GM19240 (cell line): ENCODE data around the gene SCD5.

Experiments
- DNase-seq: peaks from one replicate; pipeline ENCODE4 v3.0.0; 2011; ENCODE audit warnings: low spot score; ENCODE audit not compliant: insufficient read length

SCD5 gene

DNA sequence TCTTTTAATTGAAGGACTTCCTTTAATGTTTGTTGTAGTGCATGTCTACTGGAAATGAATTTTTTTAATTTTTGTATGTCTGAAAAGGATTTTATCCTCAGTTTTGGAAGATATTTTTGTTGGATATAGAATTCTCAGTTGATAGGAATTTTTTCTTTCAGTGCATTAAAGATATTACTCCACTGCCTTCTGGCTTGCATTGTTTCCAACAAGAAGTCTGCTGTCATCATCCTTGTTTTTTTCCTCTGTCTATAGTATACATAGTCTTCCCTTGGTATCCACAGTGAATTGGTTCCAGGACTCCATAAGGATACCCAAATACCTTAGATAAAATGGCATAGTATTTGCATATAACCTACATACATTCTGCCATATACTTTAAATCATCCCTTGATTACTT, 33.5 kb downstream of the SCD5 start:
- DNase-seq = no peak

DNA sequence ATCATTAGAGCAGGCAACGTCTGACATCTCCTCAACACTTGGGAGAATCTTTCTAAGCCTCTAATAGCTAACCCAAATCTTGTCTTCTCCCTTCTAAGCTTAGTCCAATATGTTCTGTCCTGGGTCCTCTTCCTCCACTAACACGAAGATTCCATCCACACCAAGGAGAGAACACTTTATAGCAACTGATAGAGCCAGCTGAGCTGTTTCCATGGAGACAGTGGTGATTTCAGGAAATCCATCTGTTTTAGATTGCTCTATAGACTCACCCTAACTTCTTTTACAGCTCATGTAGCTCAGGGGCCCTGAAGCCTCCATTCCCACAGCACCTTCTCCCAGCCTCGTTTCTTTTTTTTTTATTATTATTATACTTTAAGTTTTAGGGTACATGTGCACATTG, 37.4 kb downstream of the SCD5 start:
- no peak for DNase-seq

DNA sequence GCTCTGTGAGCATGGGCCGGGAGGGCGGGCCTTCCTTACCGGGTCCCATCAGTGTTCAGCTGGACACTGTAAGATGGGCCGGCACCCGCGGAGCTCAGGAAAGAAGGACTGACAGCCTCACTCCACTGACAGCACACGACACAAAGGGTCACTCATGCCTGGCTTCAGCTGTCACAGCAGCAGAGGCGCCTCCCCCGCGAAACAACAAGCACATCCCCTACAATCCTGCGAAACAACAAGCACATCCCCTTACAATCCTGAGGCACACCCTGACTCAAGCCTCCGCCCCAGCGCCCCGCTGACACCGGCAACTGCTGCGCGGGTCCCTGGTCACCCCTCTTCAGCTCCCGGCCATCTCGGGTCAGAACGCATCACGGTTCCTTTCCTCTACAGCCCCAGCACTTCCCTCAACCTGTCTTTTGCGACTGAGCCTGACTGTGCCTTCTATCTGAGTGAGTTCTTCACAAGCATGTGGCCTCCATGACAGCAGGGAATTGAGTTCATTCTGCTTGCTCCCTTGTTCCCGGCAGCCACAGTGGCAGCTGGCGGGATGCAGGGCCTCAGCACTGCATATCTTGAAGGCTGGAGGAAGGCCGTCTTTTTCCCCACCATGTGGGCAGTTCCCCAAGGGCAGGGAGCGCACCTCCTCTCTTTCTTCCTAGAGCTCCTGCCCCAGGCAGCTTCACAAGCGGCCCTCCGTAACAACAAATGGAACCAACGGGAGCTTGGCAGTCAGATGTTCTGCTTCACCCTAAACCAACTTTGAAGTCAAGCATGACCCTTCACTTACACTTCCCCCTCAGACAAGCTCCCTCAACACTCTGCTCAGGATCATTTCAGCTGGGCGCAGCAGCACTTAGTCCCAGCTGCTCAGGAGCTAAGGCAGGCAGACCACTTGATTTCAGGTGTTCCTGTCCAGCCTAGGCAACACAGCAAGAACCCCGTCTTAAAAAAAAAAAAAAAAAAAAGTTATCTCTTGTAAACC, 39.6 kb downstream of the SCD5 start:
- no peak for DNase-seq

DNA sequence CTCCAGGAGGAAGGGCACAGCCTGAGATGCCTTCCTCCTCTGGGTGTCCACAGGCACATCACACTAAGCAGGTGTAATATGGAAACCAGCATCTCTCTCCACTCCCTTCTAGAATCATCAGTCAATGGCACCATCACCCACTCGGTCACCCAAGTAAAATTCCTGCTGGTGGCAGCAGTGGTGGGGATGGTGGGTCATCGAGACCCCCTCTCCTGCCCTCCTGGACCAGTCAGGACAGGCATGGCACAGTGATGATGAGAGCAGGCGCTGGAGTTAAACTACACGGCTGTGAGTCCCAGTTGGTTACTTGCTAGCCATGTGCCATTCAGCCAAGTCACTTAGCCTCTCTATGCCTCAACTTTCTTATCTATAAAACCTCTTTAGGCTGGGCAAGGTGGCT, 42.5 kb downstream of the SCD5 start:
- no peak for DNase-seq

DNA sequence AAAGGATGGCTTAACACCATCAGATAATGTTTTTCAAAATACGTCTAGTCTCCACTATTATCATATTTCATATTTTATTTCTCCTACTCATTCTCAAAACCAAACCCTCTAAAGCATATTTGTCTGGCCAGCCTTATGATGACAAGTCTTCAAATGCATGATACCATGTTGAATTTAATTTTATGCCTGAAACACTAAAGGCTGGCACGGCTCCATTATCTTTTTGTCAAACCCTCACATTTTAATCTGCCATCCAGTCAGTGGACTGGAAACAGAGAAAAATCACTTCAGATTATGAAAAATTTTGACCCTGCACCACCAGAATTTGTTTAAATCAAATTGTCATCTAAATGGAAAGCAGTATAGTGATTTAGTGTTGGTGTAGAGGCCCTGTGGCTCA, 42.9 kb downstream of the SCD5 start:
- DNase-seq = no peak

DNA sequence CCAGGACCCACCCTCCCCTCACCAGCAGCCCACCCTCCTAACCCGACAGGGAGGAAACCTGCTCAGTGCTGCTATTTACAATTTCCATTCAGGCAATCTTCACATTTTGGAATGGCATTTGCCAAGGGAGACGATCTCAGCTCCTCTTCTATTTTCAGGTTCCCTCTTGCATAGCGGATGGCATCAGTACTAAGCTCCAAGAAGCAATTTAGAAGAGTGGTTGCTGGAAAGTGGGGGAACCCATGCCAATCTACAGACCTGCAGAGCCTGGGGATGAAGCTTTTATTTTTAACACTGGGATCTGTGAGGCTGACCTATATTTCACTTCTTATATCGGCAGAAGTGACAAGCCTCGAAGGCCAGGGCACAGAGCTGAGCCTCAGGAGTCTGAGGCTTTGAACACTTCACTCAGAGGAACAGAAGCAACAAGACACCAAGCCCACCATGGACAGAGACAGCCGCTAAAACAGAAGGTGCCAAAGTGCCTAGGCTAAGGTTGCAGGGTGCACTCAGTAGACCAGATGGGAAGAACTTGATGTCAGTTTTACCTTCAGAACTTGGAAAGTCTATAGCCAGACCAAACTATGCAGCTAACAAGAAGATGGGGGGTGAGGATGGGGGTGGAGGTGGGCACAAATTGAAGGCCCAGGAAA, 44.0 kb downstream of the SCD5 start:
- DNase-seq = no peak

DNA sequence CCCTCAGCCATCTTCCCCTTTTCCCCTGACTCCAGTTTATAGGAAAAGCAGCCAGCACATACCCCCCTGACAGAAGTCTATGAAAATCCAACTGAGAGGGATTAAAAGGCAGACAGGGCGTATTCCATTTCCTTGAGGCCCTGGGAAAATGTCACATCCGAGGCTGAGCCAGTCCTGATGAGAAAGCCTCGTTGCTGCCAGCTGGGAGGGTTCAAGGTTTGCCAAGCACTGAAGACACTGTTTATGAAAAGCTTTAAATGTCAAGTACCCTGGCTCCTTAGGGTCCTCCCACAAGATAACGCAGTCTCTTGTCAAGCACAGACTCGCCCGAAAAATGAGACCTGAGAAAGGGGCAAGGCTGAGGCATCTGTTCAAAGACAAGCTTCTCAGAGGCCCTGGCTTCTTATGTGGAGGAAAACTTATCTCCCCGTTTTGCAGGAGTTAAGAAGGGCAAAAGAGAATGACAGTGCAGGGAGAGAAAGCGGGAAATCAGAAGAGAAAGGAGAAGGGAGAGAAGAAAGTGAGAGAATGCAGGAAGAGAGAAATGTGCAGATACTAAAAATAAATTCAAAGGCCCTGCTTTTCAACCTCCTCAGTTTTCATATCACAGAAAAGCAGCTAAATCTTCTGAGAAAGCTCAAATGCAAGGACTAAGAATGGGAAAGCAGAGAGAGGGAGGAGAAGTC, 44.7 kb downstream of the SCD5 start:
- no peak for DNase-seq

DNA sequence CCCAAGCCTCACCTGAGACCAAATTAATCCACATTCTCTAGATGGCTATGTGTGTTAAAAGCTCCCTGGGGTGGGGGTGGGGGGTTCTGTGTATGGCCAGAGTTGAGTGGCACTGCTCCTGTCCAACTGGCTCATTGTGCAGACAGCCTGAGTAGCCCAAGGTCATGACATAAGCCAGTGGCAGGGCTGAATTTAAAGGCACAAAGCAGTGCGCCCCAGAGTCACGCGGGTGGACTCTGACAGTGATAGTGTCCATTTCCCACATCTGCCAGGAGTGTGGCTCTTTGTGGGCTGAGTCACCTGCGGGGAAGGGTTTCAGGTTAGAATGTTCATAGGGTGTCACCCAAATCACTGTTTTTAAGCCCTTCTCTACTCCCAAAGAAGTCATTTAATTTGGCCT, 45.4 kb downstream of the SCD5 start:
- DNase-seq = no peak

DNA sequence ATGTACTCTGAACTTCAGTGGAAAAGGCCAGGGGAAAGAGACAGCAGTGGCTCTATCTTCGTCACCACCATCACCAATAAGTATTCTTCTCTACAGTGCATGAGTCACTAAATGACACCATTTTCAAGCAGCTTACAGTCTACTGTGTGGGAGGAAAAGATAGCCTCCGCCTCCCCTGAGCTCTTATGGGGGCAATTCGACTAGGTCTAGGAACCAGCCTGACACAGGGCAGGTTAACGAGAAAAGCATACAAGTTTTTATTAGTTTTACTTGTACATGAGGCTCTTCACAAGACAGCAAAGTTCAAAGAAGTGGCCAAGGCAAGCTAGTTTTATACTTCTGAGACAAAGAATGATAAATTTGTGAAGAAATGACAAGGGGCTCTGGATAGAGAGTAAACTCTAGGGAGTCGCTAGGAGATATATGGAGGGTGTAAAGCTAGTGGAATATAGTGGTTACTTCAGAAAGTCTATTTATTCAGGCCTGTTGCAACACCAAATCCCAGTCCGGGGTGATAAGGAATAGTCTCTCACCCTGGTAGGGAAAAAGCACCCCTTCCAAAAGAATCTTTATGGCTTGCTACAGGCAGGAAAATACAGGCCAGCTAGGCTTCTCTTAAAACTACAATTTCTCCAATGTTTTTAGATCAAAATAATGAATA, 49.7 kb downstream of the SCD5 start:
- no peak for DNase-seq

DNA sequence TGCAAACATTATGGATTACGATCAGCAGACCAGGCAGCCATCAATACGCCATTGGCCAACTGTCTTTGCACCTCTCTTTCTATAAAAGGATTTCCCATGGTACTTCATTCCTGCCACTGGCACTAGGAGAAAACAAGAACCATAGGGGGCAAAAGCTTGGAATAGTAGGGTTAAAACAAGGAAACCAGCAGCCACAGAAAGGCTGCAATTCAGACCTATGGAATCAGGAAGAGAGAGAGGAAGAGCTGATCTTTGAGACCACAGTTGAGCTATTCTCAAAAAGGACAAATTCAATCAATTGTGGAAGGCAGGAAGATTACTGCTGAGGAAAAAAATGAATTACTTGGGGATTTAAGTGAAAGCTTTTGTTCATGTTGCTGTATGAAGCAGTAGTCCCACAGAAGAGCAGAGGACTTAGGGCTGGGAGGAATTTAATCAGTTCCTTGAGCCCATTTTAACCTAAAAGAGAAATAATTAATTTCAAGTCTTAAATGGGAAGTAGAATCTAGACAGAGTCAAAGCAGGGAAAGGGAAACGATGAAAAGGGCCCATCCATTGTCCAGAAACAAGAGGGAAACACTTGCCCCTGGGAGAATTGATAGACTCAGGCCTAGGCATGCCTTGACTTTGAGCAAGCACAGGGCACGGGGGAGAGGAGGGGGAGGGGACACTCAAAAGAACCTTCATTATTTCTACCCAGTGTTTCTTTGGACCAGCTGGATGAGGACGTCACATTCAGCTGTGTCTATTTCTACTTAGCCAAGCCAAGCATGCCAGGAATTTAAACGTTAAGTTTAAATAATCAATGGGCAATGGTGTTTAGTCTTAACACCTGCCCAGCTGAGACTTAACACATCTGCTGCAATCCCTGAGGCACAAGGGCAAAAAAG, 50.7 kb downstream of the SCD5 start:
- DNase-seq = no peak

DNA sequence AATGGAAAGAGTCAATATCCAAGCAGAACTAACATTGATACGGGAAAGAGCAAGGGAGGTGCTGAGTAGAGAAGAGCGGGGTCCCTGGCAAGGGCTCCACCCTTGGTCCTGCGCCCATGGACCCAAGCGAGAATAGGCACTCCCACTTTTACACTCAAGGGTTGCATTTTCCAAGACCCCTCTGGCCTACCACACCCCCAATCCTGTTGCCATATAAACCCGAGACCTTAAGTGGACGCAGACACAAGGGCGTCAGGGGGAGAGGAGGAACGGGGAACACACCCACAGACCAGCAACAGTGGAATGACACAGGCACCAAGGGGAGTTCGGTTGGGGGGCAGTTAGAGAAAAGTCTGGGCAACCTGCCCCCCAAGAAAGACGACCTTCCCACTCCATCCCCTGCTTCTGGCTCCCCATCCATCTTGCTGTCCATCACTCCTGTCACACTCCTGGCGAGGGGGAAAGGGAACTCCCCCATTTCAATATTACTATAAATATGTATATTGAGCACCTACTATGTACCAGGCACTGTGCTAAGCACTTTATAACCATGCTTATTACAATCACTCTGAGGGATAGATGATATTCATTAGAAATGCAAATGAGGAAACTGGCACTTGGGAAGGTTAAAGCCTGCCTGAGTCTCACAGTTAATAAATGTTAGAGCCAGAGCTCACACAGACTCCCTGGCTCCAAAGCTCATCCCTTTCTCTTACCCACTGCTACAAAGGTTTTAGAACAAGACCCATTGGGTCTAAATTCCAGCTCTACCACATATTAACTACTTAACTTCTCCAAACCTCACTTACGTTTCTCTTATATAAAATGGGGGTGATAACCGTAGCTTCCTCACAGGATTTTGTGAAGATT, 51.7 kb downstream of the SCD5 start:
- no peak for DNase-seq

DNA sequence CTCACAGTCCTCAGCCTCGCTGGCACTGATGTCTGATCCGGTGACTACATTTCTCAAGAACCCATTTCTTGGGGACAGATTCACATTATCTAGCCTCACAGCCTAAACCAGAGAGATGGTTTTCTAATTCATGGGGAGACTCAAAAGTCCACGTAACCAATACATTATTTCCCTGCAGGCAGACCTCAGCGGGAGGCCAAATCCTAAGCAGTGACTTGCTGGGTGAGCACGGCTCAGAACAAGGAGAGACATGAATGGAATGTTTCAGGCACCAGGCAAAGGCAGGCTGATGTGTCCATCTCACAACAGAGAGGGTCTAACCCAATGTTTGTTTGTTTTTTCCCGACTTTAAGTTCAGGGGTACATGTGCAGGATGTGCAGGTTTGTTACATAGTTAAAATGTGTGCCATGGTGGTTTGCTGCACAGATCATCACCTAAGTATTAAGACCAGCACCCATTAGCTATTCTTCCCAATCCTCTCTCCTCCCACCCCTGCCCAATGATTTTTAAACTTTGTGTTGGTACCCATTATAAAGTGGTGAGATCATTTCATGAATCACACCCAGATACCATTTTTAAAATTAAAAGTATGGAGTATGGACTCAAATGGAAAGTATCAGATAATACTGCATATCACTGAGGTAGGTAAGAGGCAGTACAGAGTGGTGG, 53.3 kb downstream of the SCD5 start:
- no peak for DNase-seq

DNA sequence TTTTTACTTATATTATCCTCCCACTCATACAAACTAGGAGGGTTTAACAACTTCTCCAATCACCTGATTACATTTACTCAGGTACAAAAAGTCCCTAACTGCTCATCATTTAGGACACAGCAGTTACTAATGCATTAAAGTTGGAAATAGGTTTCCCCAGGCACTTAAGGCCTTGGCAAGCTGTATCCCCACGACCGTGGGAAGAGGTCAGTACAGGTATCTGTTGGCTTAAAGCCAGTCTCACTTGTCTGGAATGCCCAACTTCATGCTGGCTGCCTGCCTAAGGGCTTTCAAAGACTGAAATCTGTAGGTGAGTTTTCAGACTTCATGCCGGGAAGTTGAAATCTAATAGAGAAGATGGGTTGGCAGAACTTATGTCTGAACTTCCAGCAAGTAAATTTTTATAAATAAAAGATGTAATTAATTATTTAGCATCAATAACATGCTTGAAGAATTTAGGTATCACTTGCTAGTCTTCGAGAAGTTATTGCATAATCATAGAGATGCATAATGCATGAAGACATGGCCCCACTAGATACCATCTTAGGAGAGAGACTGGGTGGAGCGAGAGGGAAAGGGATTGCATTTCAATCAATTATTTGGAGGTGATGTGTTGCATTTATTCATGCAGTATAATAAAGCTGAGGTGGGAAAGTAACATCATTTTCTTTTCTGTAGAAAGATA, 54.2 kb downstream of the SCD5 start:
- DNase-seq = no peak

DNA sequence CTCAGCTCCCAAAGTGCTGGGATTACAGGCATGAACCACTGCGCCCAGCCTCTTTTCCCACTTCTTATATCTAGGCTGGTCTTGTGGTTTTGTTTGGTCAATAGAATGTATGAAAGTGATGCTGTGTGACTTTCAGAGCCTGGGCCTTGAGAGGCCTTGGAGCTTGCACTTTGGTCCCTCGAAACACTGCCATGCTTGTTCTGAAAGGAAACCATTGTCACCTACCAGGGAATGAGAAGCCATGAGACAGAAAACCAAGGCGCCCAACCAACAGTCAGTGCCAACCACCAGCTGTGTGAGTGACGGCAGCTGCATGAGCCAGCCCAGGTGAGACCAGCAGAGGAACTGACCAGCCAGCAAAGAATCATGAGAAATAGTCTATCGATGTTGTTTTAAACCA, 57.4 kb downstream of the SCD5 start:
- no peak for DNase-seq

DNA sequence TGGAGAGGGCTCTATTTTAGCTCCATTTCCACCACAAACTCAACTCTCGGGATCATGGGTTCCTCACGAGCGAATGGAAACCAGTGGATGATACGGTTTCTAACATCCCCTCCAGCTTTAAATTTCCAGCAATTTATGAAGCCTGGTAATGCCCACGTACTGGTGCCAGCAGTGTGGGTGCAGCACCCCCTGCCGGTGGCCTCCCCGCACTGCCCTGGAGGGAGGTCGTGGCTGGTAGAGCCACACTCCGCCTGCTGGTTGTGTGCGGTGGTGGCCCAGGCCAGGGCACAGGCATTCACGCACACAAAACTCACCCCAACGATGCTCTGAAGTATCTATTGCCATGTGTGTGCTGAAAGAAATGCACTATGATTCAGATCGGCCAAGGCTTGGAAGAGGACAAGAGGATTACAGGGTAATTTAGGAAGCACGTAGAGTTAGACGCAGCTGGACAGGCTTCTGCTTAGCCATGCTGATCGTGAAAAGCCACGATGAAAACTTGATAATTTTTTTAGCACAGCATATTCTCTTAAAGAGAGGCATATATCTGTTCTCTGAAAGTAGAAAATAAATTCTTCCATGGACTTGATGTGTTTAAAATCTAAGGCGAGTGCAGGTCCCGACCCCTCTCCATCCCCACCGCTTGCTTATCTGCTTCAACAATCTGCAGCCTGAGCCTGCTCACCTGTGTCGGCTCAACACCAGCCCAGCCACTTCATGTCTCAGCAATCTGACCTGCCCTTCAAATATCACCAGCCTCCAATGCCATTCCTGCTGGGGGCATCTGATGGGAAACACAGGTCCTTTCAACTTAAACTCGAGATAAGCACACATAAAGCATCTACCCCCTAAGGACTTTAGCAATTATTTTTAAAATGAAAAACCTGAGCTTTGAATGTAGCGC, 59.1 kb downstream of the SCD5 start:
- peak; percentile 83 for DNase-seq

DNA sequence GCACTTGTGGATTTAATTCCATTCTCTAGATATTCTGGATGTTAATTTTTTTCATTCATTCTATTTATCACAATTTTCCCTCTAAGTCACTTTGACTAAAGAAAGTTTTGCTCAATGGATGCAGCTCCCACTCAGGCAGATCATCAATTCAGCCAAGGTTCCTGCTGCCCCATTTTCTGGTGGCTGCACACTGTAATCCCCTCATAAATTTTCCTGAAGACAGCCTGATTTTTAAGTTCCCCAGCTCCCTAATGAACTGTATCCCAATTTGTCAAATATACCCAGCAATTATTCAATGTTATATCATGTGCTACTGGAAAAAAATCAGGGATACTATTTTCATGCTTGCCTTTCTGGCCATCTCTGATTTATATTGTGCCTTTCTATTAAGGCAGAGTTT, 61.2 kb downstream of the SCD5 start:
- no peak for DNase-seq

DNA sequence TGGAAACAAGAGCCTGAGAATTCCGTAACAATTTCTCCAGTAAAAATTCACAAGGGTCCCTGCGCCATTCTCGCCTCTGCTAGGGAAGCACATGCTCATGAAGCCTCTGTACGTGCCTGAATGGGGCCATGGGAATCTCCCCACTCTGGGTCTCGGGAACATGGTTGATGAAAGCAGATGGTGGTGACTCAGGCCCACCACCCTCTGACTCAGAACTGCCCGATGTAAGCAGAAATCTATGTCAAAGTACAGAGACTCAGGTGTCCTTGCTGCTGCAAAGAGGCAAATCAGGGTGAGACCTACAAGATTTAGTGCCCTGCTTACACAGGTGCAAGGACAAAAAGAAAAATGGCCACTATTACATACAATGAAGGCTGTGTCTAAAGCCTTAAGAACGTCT, 65.0 kb downstream of the SCD5 start:
- no peak for DNase-seq

DNA sequence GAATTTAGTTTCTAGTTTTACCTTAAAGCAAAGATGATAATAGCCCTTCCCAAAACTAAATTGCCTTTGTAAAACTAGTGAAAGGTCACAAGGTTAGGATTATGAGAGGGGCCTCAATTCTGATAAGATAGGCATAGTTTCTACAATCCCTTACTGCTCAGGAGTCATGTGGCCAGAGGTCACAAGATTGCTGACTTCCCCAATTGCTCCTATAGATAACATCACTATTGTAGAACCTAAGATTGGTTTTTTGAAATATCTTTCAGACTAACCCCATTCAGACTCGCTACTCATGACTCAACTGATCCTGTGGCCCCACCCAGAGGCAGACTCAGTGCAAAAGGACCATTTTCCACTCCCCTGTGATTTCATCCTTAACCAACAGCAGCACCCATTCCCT, 70.3 kb downstream of the SCD5 start:
- DNase-seq = no peak
